HG02981 (cell line): ENCODE results near the gene DRD1.
"Not testable (repeated sequence)": the region's sequence is repeated elsewhere in the genome, so short reads cannot be mapped to it uniquely, and the experiment has no call there.

Source experiments
- ATAC-seq: cut with Tn5 transposase; IDR thresholded peaks from one replicate; pipeline ENCODE4 v1.9.1; 2021; ENCODE audit warnings: mild to moderate bottlenecking, moderate library complexity; ENCODE audit not compliant: unreplicated experiment

DRD1 gene

DNA sequence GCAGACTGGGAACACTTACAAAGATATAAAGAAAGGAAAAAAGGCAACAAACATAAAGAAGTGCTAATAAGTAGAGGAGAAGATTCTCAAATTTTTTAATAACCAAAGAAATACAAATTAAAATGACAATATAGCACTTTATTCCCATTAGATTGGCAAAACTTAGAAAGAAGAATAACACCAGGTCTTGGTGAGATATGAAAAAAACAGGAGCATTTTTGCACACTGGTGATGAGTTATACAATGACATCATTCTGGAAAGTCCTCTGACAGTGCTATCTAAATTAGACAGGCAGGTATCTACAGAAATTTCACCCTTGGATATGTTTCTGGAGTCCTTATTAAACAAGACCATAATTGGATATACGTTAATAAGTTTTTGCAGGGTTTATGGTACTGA is 24.9 kb upstream of the DRD1 start:
- no peak for ATAC-seq

DNA sequence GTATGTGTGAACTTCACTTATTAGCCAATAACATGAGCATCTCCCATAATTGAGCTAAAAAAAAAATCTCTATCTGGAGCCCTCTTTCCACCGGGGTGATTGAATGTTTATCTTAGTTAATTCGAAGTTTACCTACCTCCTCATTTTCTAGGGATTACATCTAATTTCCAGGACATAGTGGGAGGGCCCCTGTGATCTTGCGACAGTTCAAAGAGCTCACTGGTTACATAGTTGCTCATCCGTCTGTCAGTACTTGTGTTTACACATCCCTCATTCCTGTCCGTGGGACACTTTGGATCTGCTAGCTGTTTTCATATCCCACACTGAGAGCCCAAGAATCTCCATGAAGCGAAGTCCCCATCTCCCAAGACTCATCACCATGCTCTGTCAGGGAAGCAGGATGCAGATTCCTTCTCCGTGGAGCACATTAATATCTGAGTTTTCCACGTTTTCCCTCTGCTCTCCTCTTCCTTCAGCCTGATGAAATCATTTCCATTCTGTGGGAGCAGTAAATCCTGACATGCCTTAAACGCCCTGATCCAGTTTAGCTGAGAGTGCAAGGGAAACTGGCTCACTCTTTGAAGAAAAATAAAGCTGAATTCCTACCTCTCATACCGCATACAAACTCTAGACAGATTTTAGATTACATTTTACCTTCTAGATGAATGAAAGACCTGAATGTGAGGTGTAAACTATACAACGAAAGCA is 24.2 kb upstream of the DRD1 start:
- no peak for ATAC-seq

DNA sequence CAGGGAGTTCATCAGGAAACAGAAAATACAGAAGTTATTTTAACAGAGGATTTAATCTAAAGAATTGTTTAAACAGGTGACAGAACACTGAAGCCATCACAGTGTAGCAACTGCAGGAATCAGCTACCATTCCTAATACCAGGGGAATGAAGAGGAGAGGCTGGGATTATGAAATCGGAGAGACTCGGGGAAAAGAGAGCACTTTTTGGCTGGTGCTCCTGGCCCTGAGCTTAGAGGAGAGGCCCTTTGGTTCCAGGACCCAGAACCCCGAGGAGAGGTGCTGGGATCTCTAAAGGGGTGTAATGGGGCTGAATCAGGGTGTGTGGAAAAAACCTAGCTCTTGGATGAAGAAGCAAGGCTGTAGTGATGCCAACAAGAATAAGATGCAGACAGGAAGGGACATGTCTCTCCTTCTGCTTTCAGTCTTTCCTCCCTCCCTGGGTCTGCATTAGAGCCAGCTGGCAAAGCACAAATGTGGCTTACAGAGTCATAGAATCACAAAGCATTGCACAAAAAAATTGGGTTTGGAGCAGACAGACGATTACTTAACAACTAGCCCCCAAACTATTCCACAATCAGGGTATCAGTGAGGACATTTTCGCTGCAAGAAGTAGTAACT is 22.8 kb upstream of the DRD1 start:
- ATAC-seq: no peak

DNA sequence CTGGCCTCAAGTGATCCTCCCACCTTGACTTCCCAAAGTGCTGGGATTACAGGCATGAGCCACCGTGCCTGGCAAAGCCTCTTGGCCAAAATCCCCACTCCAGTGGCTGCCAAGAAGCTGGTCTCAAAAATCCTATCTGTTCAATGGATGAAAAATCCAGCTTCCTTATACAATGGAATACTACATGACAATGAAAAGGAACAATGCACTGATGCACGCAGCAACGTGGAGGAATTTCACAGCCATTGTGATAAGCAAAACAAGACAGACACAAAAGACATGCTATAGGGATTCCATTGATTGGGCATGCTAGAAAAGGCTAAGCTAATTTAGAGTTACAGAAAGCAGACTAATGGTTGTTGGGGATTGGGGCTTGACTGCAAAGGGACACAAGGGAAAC is 21.3 kb upstream of the DRD1 start:
- ATAC-seq: no peak

DNA sequence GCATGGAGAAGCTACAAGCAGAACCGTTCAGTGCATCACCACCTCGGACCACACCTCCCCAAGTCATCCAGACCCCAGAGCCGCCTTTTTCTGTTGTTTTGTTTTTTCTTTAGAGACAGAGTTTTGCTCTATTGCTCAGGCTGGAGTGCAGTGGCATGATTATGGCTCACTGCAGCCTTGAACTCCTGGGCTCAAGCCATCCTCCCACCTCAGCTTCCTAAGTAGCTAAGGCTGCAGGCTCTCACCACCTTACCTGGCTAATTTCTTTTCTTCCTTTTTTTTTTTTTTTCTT is 20.9 kb upstream of the DRD1 start:
- ATAC-seq: no peak

DNA sequence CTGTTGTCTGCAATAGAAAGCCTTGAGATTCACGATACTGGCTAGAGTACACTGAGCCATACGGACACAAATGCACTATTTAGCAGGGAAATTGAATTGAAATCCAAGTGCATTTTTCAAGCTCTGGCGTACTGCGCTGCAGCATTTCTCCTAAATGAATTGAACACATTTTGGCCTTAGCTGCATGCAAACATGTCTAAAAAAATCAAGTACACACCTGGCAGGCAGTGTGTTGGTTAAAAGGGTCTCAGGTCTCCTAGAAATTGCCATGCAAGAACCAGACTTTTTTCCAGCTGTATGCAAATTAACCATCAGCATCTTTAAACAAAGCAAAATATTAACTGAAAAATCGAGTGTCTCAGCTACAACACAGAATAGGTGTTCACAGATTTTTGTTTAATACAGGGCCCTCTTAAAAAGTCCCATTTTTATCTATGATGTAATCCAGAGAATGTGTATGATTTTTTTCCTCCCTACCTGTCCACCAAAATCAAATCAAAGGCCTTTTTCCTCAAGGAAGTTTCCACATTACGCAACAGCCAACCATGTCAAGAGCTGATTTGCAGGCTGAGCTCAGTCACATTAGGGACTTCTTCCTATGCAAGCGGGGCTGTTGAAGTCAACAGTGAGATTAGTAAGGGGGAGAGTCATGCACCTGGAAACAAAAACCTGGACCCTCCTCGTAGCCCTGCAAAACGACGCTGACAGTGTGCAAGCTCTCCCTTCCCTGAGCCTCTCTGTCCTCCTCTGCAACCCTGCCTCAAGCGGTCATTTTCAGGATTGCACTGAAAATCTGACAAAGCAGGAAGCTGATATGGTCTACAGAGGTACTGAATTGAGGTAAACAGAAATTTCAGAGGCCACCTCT is 20.3 kb upstream of the DRD1 start:
- peak; percentile 99 for ATAC-seq

DNA sequence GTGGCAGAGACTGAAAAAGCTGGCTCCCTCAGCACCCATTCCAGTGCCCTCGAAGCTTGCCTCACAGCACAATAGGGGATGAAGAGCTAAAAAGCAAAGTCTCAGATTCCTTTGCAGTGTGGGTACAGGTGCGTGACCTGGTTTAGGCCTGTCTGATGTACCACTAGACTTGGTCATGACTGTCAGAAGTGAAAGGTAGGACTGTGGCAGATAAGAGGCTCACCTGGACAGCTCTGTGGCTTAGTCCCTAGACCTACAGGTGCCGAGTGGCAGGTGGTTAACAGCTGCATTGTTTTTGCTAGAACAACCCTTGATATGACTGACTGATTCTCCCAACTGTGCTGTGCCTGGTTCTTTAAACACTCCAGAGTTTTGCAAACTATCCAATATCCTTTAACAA is 19.7 kb upstream of the DRD1 start:
- no peak for ATAC-seq

DNA sequence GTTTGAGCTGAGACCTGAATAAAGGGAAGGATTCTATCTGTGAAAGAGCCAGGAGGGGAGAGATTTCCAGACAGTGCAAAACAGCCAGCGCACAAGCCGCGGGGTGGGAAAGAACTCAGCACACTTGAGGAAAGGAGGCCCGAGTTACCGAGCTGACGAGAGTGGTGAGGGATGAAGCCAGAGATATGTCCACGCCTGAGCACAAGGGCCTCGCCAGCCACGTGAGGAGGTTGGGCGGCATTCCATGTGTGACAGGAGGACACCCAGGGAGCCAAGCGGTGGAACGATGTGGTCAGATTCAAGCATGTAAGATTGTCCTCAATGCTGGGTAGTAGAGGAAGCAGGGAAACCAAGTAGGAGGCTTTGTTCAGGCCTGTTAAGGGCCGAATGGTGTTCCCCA is 17.4 kb upstream of the DRD1 start:
- ATAC-seq: no peak

DNA sequence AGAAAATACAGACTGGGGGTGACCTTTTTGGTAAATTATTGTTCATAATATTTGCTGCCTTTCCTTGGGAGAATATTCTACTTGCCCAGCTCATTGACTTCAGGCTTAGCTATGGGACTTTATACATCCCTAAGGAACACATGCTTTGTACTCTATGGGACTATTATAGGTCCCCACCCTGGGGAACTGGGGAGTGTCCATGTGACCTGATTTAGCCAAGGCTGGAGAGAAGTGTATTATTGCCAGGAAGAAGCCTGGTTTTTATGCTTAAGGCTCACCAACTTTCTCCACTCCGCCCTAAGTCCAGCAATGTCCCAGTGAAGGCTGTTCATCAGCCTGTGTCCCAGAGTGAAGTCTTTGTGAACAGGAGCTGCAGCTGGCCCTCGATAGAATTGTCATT is 16.6 kb upstream of the DRD1 start:
- no peak for ATAC-seq

DNA sequence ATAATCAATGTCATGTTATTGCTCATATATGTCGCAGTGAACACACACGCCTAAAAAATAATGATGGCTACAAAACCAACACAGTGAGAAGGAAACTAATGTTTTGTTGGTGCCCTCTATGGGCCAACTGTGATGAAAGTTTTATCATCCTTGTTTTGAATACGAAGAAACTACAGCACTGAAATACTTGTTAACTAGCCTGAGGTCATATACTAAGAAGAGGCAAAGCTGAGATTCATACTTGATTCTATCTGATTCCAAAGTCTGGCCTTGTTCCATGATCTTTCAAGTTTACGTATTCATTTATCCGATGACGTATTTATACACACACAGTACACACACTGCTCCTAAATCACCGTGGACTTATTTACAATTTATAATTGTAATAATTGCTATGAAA is 16.1 kb upstream of the DRD1 start:
- no peak for ATAC-seq

DNA sequence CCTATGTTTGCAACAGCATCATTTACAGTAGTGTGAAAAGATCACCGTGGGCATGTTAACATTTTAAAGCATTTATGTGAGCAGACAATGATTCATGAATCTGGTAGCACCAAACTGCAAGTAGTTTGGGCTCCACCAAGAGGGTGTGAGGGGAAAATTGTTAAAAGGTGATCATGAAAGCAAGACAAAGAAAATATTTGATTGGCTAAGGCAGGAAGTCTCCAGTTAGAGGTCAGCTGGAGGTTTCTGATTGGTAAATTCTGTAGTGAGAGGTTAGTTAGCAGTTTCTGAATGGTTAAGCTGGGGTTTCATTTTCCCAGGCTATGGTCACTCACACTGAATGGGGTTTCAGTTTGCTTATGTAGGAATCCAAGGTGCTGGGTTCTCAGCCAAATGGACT is 13.5 kb upstream of the DRD1 start:
- ATAC-seq: peak; percentile 95

DNA sequence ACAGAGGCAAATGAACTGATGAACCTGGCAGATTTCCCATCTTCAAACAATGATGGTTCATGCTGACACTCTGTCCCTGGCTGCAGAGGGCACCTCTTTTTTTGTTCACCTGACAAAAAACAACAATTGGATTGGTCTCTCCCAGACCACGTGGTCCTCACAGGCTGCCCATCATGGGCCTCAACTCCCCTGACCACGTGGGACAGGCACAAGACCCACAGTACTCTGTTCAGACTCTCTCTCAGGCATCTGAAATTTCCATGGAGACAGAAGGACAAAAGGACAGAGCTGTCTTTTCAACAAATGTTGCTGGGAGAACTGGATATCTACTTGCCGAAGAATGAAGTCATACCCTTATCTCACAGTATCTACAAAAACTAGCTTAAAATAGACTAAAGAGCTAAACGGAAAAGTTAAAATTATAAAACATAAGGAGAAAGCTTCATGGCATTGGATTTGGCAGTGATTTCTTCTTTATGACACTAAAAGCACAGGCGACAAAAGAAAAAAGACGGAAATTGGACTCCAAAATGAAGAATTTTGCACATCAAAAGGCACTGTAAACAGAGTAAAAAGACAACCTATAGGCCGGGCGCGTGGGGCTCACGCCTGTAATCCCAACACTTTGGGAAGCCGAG is 12.2 kb upstream of the DRD1 start:
- no peak for ATAC-seq

DNA sequence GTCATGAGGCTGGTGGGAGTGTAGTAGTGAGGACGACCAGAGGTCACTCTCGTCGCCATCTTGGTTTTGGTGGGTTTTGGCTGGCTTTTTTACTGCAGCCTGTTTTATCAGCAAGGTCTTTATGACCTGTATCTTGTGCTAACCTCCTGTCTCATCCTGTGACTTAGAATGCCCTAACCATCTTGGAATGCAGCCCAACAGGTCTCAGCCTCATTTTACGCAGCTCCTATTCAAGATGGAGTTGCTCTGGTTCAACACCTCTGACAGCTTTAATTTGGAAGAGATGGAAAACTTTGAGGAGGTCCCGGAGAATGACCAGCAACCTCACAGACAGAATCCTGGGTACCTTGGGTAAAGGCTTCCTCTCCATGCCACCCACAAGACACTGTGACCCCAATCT is 10.4 kb upstream of the DRD1 start:
- not testable (repeated sequence) for ATAC-seq

DNA sequence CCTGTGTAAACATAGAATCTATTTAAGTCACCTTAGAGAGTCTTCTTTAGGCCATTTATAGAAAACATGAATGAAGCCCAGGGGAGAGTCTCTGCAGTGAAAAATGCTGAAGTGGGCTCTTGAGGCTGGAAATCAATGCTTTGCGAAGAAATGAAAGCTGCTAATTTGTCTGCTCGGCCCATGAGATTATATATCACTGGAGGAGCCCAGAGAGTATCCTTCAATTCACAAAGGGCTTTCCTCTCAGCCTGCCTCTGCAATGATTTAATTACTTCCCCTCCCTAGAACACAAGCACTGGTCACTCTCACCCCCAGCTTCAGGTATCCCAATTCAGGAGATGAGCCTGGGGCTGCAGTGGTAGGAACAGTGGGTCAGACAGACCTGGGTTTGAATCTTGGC is 8.2 kb upstream of the DRD1 start:
- no peak for ATAC-seq

DNA sequence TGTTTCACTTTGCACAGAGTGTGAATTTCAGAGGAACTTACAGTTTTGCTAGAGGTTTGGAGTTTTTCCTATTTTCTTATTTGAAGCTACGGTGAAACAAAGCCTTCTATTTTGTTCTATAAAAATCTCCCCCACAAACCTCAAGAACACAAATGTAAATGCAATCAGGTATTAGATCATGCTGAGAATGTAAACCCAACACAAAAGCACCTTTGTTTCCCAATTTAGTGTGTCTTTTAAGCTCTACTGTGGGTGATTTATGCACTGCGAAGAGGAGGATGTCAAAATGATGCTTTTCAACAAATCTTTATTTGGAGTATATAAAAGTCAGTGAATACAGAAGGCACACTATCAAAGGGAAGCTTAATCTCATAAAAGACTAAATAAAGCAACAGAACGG is 4.3 kb upstream of the DRD1 start:
- no peak for ATAC-seq

DNA sequence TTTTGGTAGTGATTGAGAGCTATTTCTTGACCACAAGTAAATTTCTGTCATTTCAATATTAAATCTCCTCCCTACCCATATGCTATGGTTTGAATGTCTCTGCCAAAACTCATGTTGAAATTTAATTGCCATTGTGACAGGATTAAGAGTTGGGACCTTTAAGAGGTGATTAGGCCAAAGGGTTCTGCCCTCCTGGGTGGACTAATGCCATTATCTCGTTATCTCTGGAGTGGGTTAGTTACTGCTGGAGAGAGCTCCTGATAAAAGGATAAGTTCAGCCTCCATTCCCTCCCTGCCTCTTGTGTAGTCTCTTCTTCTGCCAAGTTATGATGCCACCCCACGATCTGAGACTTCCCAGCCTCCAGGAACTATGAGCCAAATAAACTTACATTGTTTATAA is 3.6 kb upstream of the DRD1 start:
- ATAC-seq: no peak

DNA sequence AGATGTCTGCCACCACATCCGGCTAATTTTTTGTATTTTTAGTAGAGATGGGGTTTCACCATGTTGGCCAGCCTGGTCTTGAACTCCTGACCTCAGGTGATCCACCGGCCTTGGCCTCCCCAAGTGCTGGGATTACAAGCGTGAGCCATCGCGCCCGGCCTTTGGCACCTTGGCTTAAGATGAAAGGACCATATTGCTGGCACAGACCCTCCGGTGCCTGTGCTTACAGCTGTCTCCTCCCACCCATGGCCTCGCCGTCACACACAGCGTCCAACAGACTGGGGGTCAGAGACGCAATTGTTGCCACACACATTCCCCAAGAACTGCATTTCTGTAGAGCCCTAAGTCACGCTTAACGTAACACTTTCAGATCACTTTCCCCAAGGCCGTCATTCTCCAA is 2.4 kb upstream of the DRD1 start:
- not testable (repeated sequence) for ATAC-seq

DNA sequence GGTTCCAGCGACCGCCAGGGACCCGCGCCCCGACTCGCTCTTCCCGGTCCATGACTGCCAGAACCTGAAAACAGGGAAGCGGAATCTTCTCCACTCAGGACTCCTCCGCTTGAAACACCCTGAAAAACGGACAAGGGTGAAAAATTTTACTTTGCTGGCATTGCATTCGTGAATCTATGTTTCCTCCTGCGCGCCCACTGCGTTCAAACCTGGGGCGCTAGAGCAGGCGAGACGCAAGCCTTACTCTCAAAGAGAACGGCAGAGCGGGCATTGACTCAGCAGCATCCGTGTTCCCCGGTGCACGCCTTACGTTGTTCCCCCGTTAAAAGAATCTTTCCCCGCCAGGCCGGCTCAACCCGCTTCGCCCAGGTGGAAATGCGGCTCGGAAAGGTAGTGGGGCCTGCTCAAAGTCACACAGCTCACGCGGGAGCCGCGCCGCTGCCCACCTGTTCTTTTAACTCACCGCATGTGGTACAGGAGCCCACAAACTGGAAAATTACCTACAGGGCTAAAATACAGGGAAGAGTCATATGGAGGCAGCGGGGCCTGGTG is 999 bp upstream of the DRD1 start:
- no peak for ATAC-seq

DNA sequence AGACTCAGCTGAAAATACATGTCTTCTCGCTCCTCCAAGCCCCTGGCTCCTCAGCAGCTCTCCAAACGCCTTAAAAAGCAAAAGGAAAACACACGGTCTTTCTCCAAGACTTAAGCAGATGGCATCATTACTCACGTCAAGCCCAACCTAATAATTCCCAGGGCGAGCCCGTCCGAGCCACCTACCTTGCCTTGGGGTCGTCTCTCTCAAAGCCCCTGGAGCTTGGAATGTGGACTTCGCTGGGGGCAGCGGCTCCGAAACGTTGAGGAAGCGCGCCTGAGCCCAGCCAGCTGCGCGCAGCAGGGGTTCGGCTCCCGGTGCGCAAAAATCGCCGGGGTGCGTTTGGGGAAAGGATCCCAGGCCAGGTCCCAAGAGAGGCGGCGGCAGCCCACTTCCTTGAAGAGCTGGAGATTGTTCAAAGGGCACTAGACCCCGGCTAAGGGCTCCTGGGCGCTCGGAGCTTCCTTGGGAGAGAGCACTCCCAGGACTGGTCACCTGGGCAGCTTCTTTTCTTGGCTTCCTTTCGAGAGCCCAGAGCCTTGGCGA is 395 bp downstream of the DRD1 start:
- no peak for ATAC-seq

DNA sequence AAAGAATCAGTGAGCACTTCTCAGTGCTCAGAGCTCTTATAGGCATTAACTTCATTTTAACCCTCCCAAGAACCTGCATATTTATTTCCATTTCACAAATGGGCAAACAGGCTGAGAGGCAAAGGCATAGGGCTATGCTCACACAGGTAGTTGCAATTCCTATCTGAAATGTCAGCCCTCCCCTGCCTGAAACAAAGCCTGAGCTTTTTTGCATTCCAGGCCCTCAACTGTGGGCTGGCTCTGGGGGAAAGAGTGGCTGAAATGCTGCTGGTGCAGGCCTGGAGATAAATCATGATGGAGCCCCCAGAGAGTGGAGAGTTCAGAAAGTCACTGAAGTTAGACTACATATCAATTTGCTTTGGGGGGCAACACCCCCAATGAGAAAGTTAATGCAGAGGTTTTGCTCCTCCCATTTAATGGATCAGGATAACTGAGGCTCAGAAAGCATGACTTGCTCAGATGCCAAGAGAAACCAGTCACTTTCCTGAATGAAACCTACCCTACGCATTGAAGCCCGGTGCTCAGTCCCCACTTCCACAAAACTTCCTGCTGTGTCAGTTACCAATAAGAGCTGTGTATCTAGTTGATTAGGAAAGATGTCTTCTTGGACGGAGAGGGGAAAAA is 5.6 kb downstream of the DRD1 start:
- ATAC-seq: no peak

DNA sequence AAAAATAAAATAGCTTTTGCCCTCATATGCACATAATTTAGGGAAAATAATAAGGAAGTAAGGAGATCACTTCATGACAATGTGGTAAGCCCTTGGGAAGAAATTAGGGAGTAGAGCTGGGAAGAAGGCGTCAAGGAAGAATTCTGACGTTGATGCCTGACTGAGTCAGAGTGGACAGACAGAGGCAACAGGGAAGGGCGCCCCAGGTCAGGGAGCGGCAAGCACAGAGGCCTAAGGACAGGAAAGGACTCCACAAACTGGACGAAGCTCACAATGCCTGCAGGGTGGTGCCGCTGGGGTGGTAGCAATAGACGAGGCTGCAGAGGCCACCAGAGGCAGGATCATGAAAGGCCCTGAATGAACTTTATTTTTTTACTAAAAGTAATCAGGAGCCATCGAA is 7.6 kb downstream of the DRD1 start:
- no peak for ATAC-seq
